Ovary (tissue), 3 donors: ENCODE results near the gene SLC25A42.

Experiments
- CTCF ChIP-seq, 3 donors: fragments of 450-650 bp in 2 of 3; fragments of 200-600 bp in 1 of 3; IDR thresholded peaks; one replicate each; pipeline versions ENCODE4 v1.5.1 to v1.8.0; 2016 to 2022; ENCODE audit warnings: antibody characterized with exemption in 3 of 3, mild to moderate bottlenecking in 1 of 3
- EP300 ChIP-seq: sonication (generic); formaldehyde crosslinking; IDR thresholded peaks from one replicate; pipeline ENCODE4 v1.6.1; 2017; ENCODE audit warnings: antibody characterized with exemption
- POLR2A ChIP-seq: fragments of 450-650 bp; IDR thresholded peaks from one replicate; pipeline ENCODE4 v1.6.1; 2017; ENCODE audit warnings: antibody characterized with exemption, mild to moderate bottlenecking, moderate library complexity
- donor health status: DM: no; HTN: no; CAD: no.

GRCh38 chr19:19162495-19162894, 98.7 kb downstream of the SLC25A42 start:
- TF ChIP-seq POLR2A, result no peak
- TF ChIP-seq CTCF (IDR thresholded peaks at IDR 0.05), result no peak
- TF ChIP-seq EP300, result no peak
